ENCODE measurements around the gene TRAPPC10. TPM values are rescaled to one million over a fixed set of nuclear protein-coding genes. Genes with fewer than 3 reads are reported as not detected.

Gene TRAPPC10
- polyA plus RNA-seq, 1 experiment = 31.4 TPM

- TF ChIP-seq CTCF (IDR thresholded peaks at IDR 0.05; ENCODE audit: insufficient read depth, low read depth, low read length) = no peak
- H3K36me3 ChIP-seq (ENCODE audit: control insufficient read depth, insufficient read depth, low read length) = peaks cover 22% of the 10 kb centered on the region
- H3K27me3 ChIP-seq (ENCODE audit: control insufficient read depth, insufficient read depth, low read length) = no peaks in the 10 kb centered on the region
- no peak for DNase-seq (ENCODE audit: low read depth)
- no peak overlapping the region for H3K4me3 ChIP-seq (ENCODE audit: low read depth, low read length)
- ChIA-PET POLR2A (no interaction called here), CTCF (interaction anchor here (0.6 to 0.7 kb wide), 2 partner anchors 24 to 50 kb away, joined by 3 to 4 read pairs; no protein-coding TSS in a partner anchor)
Observed at GRCh38 chr21:44078411-44078981, 66.4 kb downstream of the TRAPPC10 start.

- DNase-seq (ENCODE audit: low read depth) = no peak
- Histone ChIP-seq H3K36me3 (ENCODE audit: control insufficient read depth, insufficient read depth, low read length) (peaks cover 23% of the 10 kb centered on the region), H3K4me3 (ENCODE audit: low read depth, low read length) (no peak overlapping the region), H3K27me3 (ENCODE audit: control insufficient read depth, insufficient read depth, low read length) (no peaks in the 10 kb centered on the region)
- POLR2A ChIA-PET = no interaction called here
- CTCF ChIA-PET = interaction anchor here (0.7 to 1.2 kb wide), 2 partner anchors 9 to 75 kb away, joined by 3 to 7 read pairs; no protein-coding TSS in a partner anchor
- no peak for TF ChIP-seq CTCF (IDR thresholded peaks at IDR 0.05; ENCODE audit: insufficient read depth, low read depth, low read length)
Observed at GRCh38 chr21:44079446-44079845, 67.3 kb downstream of the TRAPPC10 start.

GRCh38 chr21:44079846-44080245 lies 67.7 kb downstream of the TRAPPC10 start:
- ChIA-PET CTCF (interaction anchor here (0.7 to 1.2 kb wide), 2 partner anchors 9 to 76 kb away, joined by 3 to 7 read pairs; no protein-coding TSS in a partner anchor), POLR2A (no interaction called here)
- Histone ChIP-seq H3K4me3 (ENCODE audit: low read depth, low read length) (no peak overlapping the region), H3K27me3 (ENCODE audit: control insufficient read depth, insufficient read depth, low read length) (no peaks in the 10 kb centered on the region), H3K36me3 (ENCODE audit: control insufficient read depth, insufficient read depth, low read length) (peaks cover 24% of the 10 kb centered on the region)
- no peak for DNase-seq (ENCODE audit: low read depth)
- TF ChIP-seq CTCF (IDR thresholded peaks at IDR 0.05; ENCODE audit: insufficient read depth, low read depth, low read length) = no peak

- H3K36me3 ChIP-seq (ENCODE audit: control insufficient read depth, insufficient read depth, low read length) = peaks cover 32% of the 10 kb centered on the region
- ChIA-PET CTCF (interaction anchor here (0.7 to 1.9 kb wide), 2 partner anchors 11 to 272 kb away, joined by 3 to 5 read pairs; no protein-coding TSS in a partner anchor), POLR2A (no interaction called here)
- no peak for DNase-seq (ENCODE audit: low read depth)
- TF ChIP-seq CTCF (IDR thresholded peaks at IDR 0.05; ENCODE audit: insufficient read depth, low read depth, low read length) = no peak
- no peaks in the 10 kb centered on the region for H3K27me3 ChIP-seq (ENCODE audit: control insufficient read depth, insufficient read depth, low read length)
- H3K4me3 ChIP-seq (ENCODE audit: low read depth, low read length) = no peak overlapping the region
Observed at GRCh38 chr21:44082648-44083440, 70.7 kb downstream of the TRAPPC10 start.

- no peaks in the 10 kb centered on the region for H3K27me3 ChIP-seq (ENCODE audit: control insufficient read depth, insufficient read depth, low read length)
- CTCF ChIA-PET = interaction anchor here (0.7 to 2.2 kb wide), 4 partner anchors 9 to 273 kb away, joined by 3 to 9 read pairs (median 4); no protein-coding TSS in a partner anchor
- H3K36me3 ChIP-seq (ENCODE audit: control insufficient read depth, insufficient read depth, low read length) = peaks cover 33% of the 10 kb centered on the region
- no peak for TF ChIP-seq CTCF (IDR thresholded peaks at IDR 0.05; ENCODE audit: insufficient read depth, low read depth, low read length)
- no peak overlapping the region for H3K4me3 ChIP-seq (ENCODE audit: low read depth, low read length)
- POLR2A ChIA-PET = no interaction called here
- no peak for DNase-seq (ENCODE audit: low read depth)
Observed at GRCh38 chr21:44083631-44084291, 71.7 kb downstream of the TRAPPC10 start.

All from BJ (cell line).